Epidermal melanocyte (primary cell): ENCODE data around the gene THAP3.
A peak's percentile ranks its signal among the peaks of the same experiment; 100 is the strongest.

ENCODE experiments used
- DNase-seq: peaks from one replicate; pipeline ENCODE4 v3.0.0; 2011; ENCODE audit warnings: low spot score; ENCODE audit not compliant: insufficient read length

The THAP3 gene

DNA sequence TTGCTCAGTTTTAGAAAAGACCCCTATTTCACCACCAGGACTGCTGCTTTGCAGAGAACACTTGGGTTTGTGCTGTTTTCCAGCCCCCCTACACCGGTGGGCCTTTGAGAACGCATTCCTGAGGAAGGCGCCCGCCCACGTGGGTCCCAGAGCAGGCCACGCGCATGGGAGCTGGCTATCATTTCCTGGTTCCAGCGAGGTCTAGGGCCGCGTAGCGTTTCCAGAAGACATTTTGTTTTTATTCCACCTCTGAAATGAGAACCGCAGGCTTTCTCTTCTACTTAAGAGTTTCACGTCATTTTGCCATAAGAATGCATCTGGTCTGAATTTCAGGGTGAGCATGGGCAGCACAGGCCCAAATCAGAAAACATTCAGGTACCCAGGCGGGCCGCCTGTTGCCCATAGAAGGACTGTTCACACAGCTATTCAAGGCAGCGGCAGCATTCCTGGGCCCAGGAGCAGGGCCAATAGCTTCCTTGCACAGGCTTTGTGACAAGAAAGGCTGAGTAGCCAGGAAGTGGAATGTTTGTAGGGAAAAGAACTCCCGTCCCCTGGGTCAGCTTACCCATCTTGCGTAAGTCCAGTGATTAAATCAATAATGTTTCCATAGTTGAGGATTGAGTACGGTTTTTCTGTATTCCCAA lies 20.6 kb upstream of the THAP3 start:
- no peak for DNase-seq

- DNase-seq: peak; percentile 74
These were observed 11.9 kb upstream of the THAP3 start for GRCh38 chr1:6612641-6613360.

GRCh38 chr1:6613361-6614018 lies 11.2 kb upstream of the THAP3 start, which contains the start of gene PHF13:
TSS of gene PHF13 (plus strand) at chr1:6613731. CDS start at chr1:6614067, 336 bp downstream.
- DNase-seq: peak; percentile 99

GRCh38 chr1:6614019-6614928 lies 10.4 kb upstream of the THAP3 start:
- DNase-seq: peak; percentile 66

DNA sequence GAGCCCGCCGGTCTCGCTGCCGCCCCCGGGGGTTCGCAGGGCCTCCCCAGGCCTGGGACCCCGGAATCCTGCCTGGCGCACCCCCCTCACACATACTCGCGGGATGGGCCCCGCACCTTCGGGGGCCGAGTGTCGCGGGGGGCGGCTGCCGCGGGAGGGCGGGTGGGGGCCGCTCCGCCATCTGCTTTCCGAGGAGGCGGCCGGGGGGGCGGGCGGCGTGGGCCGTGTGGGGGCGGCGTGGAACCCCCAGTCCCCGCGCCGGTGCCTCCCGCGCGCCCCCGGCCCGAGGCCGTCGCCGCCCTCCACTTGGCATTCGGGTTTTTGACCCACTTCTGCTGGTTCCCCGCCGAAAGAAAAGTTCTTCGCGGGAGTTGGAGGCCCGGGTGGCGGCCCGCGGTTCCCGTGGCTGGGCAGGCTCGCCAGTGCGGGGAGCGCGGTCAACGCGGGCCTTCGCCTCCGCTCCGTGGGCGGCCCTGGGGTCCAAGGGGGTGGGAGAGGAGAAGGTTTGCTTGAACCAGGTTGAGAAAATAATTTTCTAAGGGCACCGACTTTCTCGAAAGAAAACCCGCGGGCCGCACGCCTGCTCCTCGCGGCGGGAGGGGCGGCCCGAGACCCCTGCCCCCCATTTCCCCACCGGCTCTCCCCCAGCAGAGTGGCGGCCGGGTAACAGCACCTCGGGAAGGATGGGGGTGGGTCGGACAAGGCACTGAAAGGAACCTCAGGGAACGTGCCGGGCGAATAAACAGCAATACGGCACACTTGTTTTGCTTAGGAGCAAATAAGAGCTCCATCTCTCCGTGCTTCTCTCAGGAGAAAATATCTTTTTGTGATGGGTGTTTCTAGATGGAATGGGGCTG lies 9.5 kb upstream of the THAP3 start:
- DNase-seq: no peak

DNA sequence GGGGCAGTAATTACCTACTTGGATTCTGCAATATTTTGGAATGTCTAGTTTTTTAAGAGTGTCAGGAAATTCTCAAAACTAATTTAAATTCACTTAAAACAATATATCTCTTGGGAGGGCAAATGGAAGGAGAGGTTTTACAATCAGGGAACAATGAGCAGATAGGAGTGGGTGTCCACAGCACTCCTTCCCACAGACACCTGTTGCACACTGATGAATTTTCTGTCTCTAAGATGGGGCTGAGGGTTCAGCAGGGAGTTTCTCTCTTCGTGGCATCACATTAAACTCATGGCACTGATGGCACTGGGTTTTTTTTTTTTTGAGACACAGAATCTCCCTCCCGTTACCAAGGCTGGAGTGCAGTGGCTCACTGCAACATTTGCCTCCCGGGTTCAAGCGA lies 5.6 kb upstream of the THAP3 start:
- DNase-seq: no peak

GRCh38 chr1:6621429-6622391 lies 3.0 kb upstream of the THAP3 start:
- no peak for DNase-seq

GRCh38 chr1:6622396-6623152 lies 2.1 kb upstream of the THAP3 start:
- no peak for DNase-seq

GRCh38 chr1:6623269-6623965 lies 1.3 kb upstream of the THAP3 start:
- DNase-seq: no peak

DNA sequence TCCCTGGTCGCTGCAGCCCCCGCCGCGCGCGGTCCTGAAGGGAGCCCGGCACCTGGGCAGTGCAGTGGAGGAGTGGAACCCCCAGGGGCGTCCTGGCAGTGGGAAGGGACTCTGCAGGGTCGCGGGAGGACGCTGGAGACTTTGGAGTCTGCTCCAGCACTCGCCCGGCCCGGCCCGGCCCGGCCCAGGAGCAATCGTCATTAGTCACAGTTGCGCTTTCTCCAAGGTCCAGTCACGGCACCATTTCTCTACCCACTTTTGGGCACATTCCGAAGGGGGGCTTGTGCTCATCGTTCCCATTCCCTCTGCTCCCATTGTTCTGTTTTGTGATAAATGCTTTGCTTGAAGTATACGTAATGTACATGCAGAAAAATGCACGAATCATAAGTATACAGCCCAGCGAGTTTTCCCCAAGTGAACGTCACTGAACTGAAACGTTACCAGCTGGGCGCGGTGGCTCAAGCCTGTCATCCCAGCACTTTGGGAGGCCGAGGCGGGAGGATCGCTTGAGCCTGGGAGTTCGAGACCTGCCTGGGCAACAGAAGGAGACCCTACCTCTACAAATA lies 999 bp downstream of the THAP3 start:
- no peak for DNase-seq

DNA sequence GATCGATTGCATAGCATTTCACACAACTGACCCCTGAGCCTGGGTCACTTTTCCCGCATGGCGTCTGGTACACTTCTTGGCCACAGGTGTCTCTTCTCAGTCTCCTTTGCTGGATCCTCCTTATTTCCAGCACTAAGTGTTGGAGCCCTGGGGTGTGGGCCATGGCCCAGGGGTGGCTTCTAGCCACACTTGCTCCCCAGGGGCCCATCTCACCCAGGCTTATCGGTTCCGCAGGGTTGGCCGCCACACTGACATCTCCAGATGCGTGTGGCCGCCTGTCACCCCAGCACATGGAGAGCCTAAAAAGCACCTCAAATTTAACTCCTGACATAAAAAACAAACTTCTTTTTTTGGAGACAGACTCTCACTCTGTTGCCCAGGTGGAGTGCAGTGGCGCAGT lies 2.4 kb downstream of the THAP3 start:
- no peak for DNase-seq

GRCh38 chr1:6627841-6628545 lies 3.3 kb downstream of the THAP3 start:
- DNase-seq: no peak

- no peak for DNase-seq
These were observed 4.4 kb downstream of the THAP3 start for GRCh38 chr1:6628971-6629479.

GRCh38 chr1:6630027-6630426 lies 5.4 kb downstream of the THAP3 start:
- DNase-seq: no peak

DNA sequence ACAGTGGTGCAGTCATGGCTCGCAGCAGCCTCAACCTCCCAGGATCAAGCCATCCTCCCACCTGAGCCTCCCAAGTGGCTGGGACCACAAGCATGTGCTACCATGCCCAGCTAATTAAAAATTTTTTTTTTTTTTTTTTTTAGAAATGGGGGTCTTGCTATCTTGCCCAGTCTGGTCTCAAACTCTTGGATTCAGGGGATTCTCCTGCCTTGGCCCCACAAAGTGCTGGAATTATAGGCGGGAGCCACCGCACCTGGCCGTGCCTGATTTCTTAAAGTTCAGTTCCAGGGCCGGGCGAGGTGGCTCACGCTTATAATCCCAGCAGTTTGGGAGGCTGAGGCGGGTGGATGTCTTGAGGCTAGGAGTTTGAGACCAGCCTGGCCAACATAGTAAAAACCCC lies 6.4 kb downstream of the THAP3 start:
- no peak for DNase-seq

- DNase-seq: no peak
These were observed 8.2 kb downstream of the THAP3 start for GRCh38 chr1:6632588-6633514.
